GM18868 (cell line): ENCODE results near the gene FGD3.
A peak's percentile ranks its signal among the peaks of the same experiment; 100 is the strongest.

ENCODE experiments used
- ATAC-seq: cut with Tn5 transposase; IDR thresholded peaks from one replicate; pipeline ENCODE4 v1.9.1; 2021; ENCODE audit warnings: mild to moderate bottlenecking, moderate library complexity; ENCODE audit not compliant: unreplicated experiment

The FGD3 gene

DNA sequence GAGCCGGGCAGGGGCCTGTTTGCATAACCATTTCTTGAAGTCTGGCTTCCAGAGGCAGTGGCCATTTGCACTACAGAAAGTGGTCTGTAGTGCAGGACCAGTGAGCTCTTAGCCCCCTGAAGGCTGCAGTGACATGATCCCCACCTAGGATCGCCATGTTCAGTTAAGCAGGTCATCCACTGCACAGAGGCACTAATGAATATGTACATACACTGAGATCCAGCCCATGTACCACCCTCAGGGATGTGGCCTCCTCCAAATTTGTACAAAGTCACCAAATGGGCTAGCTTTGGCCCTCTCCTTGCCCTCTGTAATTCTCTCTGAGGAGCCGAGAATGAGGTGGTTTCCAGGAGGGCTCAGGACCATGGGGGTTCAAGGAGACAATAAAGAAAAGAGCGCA lies 102.9 kb downstream of the FGD3 start:
- no peak for ATAC-seq

DNA sequence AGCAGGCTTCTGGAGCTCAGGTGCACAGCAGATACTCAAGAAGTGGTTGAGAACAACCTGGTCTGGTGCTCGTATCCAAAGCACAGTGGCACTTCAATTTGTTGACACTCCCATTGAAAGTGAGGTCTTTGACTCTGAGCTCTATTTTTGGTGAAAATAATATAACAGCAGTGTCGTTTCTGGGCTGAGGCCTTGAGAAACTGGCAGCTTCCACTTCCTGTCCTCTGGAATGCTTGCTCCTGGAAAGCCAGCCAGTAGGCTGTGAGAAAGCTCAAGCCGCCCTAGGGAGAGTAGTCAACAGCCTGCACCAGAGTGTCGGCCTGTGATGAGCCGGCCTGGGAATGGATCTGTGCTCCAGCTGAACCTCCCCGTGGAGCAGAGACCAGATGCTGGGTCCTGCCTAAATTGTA lies 104.4 kb downstream of the FGD3 start:
- no peak for ATAC-seq

DNA sequence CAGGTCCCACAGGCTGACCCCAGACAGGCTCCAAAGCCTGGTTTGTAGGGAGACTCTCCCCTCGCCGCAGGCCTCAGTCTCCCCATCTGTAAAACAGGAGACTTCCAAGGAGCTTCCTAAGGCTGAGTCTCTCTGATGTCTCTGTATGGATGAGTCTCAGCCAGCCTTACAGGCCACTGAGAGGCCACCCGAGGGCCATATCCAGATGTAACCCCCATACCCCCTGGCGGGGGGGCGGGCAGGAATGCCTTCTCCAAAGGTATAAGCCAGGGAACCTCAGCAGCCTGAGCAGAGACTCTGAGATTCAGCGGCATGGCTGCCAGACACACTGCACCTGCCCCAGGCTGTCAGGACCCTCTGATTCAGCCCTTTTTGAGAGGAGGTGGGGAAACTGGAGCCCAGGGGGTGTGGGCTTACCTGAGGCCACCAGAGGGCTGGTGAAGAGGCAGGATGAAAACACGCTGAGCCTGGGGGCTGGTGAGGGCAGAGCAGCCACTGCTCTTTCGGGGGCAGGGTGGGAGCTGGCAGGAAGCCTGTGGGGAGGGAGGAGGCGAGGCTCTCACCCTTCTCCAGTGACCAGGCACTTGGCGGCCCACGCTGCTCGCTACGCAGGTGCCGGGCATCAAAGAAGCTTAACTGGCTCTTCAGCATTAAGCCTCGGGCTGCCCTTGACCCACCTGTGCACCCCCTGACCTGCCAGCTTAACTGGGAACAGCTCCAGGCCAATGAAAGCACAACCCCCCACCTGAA lies 105.6 kb downstream of the FGD3 start:
- no peak for ATAC-seq

DNA sequence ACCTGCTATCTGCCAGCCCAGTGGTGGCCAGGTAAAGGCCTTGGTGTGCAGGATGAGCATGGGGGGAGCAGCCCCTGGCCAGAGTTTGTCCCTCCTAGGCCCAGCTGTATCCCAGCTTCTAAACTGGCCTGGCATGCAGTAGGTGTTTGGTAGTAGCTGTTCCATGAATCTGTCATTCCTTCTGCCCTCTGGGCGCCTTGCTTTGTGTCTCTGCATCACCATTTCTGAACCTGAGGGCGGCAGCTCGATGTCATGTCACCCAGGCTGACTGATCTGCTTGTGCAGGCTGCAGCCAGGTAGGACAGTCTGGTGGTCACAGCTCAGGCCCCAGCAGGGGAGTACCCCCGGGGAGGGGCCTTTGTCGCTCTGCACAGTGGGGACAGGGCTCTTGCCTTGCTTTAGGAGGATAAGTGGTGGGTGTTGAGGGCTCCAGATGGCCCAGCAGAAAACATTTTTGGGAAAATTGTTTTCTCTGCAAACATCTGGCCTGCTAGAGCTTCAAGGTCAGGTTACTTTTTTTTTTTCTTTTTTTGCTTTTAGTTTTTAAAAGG lies 106.5 kb downstream of the FGD3 start:
- ATAC-seq, result no peak

DNA sequence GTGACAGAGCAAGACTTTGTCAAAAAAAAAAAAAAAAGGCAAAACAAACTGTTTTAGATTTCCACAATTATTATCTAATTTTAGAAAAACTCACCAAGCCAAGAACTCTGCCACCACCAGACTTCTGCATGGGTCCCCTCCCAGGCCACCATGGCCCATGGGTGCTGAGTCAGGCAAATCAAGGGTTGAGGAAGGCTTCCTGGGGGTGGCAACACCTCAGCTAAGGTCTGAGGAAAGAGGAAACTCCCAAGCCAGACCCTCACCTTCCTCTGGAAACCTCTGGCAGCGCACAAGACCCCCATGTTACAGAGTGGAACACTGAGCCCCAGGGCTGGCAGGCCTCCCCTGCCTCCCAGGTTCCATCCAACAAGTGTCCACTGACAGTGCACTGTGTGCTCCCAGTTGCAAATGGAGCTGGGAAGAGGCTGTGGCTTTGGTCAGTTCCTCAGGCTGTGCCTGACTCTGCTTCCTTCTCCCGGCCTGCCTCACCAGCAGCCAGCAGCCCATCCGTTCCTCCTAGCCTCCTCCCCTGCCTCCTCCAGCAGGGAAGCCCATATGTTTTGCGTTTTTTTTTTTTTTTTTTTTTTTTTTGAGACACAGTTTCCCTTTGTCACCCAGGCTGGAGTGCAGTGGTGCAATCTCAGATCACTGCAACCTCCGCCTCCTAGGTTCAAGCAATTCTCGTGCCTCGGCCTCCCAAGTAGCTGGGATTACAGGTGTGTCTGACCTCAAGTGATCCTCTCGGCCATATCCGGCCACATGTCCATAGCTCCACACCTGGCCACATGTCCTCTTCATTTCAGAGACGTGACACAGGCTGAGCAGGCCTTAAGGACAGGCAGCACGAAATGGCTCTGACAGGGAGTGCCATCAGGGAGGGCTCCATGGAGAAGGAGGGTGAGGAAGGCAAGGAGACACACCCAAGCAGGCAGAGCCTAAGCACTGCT lies 107.7 kb downstream of the FGD3 start:
- no peak for ATAC-seq

DNA sequence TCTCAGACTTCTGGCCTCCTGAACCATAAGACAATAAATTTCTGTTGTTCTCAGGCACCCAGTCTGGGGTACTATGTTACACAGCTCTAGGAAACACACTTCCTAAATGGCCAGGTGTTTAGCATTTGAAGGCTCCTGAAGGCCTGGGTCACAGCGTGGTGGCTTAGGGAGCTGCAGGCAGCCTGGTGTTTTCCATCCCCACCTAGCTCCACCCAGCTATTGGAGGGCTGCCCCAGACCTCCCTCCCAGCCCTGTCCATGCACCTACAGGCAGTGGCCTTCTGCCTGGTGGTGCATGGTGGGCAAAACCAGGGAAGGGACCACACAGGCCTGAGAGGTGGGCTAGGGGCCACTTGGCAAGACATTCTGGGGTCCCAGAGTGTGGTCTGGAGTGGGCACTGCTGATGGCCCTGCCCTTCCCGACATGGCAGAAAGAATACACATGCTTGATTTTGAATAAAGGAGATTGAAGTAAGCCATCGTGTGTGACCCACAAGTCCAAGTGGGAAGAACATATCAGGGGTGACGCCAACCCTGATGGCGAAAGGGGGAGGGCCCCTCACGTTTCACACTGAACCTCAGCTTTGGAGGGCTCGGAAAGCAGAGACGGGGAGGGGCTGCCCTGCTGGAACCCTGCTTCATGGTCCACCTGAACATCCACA lies 109.8 kb downstream of the FGD3 start:
- no peak for ATAC-seq

DNA sequence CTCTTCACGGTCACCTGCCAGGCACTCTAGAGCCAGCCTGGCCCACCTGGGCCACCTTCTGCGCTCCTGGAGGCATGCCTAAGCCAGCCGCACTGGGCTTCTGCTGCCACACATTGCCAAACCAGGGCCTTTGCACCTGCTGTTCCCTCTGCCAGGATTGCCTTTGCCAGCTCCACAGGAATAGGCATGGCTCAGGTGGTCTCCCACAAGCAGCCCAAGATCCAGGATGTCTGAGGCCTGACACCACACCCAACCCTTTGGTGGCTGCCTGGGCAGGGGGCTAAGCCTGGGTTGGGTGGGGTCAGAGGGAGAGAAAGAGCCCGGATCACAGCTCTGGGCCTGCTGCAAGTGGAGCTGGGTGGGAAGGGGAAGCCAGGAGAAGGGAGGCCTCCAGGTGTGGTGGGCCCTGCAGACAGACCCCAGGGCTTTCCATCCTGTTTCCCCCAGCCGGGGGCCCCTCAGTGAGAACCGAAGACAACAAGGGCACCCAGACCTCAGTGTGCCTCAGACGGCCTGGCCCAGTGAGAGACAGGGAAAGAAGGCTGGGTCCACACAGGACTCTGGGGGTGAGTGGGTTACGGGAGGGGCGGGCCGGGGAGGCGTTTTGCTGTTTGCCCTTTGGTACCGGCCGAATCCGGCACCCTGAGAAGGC lies 110.5 kb downstream of the FGD3 start:
- ATAC-seq, result peak; percentile 21

DNA sequence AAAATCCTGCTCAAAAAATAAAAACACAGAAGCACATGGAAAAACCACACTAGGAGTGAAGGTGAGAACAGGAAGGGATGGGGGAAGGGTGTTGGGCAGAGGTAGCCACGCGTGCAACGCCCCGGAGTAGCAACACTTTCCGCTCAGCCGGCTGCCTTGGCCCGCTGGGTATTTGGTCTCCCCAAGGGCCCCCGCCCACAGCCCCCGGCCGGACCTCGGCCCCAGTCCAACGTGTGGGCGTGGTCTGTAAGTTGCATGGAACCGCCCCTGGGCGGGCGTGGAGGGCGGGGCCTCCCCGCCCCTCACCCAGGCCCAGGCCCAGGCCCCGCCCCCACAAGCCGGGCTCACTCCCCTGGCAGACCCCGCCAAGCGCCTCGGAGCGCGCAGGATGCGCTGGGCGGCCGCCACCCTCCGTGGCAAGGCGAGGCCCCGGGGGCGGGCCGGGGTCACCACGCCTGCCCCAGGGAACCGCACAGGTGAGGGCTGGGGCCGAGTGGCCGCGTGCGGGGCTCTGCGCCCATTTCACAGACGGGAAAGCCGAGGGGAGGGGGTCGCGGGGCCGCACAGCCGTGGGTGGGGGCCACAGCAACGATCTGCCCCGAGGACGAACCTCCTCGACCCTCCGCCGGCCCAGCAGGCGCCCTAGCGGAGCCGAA lies 111.2 kb downstream of the FGD3 start, which contains the start of gene SUSD3:
SUSD3 (plus strand) TSS at position 347 of the 656 bp plus-strand sequence; CDS start at position 389, 42 bp downstream.
- ATAC-seq, result peak; percentile 52

DNA sequence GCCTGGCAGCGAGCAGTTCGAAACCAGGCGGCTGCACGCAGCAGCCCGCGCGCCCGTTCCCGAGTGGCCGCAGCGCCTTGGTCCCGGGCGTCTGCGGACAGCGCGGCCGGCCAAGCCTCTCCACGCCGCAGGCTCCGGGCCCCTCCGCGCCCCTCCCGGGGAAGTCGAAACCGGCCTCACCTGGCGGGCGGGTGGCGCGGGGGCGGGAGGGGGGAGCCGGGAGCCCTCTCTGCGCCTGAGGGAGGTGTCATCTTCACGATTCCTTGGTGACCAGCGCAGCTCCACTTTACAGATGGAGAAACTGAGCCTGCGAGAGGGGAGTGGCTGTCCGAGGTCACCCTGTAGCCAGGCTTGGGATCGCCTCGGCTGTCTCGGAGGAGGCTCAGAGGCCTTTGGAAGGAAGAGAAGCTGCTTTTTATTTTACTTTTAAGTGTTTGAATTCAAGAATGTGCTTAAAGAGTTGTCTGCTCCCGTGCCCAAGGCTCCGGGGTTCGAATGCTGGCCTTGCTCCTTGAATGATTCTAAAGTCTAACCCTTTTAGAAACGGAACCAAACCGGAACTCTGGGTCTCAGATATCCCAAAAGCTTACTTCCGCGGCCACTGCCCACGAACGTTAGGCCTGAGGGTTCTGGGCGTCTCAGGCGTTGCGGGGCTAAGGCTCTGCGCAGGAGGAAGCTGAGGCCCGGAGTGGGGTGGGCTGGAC lies 111.8 kb downstream of the FGD3 start:
- ATAC-seq, result no peak

DNA sequence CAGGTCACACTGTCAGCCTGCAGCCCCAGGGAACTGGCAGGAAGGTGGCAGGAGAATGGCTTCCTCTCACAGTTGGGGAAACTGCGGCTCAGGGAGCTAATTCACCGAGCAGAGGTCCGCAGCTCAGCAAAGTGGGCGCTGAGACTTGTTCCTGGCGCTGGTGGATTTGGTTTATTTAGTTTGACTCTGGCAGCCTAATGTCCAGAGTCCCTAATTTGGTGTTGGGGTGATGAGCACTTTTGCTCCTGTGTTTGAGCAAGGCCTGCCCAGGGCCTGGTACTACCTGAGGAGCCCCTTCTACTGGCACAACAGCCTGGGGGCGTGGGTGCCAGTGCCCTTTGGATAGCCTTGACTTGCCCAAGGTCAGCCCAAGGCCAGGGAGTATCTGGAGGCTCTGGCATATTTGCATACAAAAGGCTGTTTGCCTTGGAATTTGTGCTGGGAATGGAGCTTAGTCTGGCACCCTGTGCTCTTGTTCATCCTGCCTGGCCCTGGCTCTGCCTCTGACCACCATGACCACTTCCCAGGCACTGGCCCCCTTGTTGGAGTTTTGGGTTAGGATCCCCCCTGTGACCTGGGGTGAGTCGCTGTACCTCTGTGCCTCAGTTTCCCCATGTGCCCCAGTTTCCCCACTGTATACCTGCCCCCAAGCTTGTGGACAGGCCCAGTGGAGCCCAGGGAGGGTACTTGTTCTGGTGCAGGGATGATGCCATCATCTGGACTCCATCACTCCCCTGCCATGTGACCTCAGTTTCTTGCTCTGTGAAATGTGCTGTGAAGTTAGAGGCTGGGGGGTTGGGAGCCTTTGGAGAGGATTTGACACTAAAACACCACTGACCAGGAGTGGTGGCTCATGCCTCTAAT lies 112.6 kb downstream of the FGD3 start:
- no peak for ATAC-seq

DNA sequence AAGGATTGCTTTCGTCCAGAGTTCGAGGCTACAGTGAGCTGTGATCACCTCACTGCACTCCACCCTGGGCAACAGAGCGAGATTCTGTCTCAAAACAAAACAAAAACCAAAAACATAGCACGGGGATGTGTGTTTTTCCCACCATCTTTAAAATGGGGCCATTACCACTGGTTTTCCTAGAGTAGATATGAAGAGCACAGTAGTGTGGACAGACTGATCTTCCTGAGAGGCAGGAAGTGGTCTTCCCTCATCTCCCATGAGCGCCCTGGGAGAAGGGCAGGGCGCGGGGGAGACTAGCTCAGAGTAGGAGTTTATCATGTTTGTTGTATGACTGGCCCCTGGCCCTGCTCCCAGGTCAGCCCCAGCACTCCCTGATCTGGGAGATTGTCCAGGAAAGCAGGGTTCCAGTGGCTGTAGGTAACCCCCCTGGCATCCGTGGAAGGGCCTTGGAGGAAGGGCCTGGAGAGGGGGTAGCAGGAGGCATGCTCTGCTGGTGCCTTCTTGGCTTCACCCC lies 113.5 kb downstream of the FGD3 start:
- no peak for ATAC-seq

DNA sequence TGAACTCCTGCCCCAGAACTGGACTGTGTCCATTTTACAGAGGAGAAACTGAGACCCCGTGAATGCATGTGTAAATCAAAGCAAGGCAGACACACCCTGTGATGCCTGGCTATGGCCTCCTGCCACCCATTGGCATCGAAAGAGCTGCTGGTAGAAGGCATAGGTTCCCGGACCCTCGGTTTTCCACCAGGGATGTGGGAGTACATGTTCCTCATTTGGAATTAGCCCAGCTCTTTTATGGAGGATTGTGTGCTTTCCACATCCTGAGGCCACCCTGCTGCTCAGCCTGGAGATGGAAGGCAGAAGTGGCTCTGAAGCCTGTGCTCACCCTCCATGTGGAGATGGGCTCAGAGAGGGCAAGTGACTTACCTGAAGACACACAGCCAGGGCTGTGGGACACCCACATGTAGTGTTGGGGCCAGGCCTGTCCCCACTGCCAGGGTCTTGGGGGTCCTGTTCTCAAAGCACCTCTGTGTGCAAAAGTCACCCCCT lies 114.0 kb downstream of the FGD3 start:
- ATAC-seq, result no peak

DNA sequence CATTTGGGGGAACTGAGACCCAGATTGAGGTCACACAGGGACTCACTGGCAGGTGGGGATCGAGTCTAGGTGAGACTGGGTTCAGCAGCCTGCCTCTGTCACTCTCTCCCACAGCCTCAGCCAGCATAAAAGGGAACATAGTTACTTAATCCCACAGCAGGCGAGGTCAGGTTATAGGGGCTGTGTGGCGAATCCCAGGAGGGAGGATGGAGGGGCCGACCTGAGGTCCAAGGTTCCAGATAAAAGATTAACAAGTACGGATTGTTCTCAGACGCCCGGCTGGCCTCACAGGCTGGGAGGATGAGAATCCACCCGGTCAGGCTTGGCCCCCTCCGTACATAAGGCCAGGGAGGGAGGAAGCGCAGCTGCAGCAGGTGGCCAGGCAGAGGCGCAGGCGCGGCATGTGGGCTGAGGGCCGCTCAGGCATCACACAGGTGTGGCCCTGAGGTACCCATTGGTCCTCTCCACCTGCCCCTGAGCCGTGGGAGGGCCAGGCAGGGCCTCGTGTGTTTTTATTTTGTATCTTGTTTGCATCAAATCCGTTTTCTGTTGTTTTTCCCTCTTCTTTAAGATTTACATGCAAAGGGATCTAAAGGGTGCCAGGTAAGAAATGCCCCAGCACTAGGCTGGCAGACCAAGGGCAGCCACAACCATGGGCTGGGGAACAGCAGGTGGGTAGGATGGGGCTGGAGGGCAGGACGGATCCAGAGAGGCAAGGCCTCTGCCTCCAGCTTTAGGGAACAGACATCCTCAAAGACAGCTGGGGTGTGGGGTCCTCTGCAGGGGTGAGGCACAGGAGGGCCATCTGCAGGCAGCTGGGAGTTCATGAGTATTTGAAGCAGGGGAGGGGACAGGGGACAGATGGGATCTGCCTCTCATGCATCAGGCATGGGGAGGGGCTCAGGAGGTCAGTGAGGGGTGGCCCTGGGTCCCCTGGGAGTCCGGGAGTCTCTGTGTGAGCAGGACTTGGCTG lies 114.8 kb downstream of the FGD3 start:
- ATAC-seq, result no peak

DNA sequence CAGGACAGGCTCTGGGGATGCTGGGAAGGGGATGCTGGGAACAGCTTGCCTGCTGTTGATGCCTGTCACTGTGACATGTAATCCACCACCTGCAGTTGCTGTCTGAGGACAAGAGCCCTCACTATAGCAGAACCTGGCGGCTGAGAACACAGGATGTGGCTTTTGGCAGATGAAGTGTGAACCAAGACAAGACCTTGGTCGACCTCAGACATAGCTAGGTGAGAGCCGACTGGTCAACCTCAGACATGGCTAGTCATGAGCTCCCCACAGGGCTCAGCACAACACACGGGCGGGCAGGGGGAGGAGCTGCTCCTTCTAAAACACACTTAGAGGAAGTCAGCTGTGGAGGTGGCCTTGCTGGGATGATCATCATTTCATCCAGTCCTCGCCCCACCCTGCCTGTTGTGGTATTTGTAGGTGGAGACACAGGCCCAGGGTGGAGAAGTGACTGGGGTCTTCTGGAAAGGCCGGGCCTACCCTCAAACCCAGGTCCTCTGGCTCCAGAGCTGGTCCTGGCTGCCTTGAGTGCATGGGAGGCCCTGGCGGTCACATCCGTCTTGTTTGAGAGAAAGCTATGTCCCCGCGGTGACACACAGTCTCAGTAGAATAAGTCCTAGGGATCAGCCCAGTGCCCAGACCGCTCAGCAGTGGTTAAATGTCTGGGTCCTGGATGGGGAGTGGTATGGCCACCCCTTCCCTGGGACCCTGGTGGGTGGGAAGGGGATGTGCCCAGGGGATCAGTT lies 117.2 kb downstream of the FGD3 start:
- ATAC-seq, result peak; percentile 89

DNA sequence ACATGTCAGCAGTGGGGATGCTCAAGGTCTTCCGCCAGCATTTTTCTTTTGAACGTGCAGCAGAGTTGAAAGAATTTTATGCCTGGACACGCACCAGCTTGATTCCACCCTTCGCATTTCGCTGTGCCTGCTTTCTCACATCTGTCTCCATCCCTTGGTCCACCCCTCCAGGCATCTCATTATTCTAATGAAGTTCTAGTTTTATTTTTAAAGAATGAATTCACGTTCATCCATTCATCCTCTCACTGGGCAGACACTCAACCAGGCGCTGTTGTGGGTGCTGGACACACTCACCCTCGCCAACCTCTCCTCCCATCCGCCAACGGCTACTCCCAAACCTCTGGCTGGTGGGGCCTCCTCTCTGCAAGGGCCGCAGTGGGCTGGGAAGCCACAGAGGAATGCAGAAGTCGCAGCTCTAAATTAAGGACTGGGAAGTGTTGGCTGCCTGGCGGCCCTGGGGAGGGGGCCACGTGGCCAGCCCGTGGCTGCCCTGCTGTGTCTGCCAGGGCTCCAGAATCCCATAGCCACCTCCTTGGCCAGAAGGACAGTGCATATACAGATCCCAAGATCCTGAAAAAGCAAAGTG lies 117.9 kb downstream of the FGD3 start:
- ATAC-seq, result no peak
